HEK293 (cell line): ENCODE measurements around the gene DSN1.

Experiments used
- BCL11A ChIP-seq: fragments of 450-650 bp; formaldehyde crosslinking; IDR thresholded peaks from 2 replicates; pipeline ENCODE4 v1.5.1; 2016; ENCODE audit warnings: low read depth, missing biosample characterization, missing genetic modification characterization
- FEZF1 ChIP-seq: fragments of 450-650 bp; formaldehyde crosslinking; IDR thresholded peaks from 2 replicates; pipeline ENCODE4 v1.5.1; 2016; ENCODE audit warnings: missing biosample characterization, missing genetic modification characterization
- GLI2 ChIP-seq: fragments of 450-650 bp; formaldehyde crosslinking; IDR thresholded peaks from 2 replicates; pipeline ENCODE4; 2017; ENCODE audit warnings: missing biosample characterization, missing genetic modification characterization, low read depth, borderline replicate concordance
- GLI4 ChIP-seq: fragments of 450-650 bp; formaldehyde crosslinking; IDR thresholded peaks from 2 replicates; pipeline ENCODE4 v1.5.1; 2016; ENCODE audit warnings: missing biosample characterization, missing genetic modification characterization
- GLIS1 ChIP-seq: fragments of 450-650 bp; formaldehyde crosslinking; IDR thresholded peaks from 2 replicates; pipeline ENCODE4 v1.5.1; 2016; ENCODE audit warnings: missing biosample characterization, missing genetic modification characterization
- KLF10 ChIP-seq: fragments of 450-650 bp; IDR thresholded peaks from 2 replicates; pipeline ENCODE4 v1.5.1; 2018; ENCODE audit warnings: missing biosample characterization, mild to moderate bottlenecking, missing genetic modification characterization
- KLF7 ChIP-seq: fragments of 450-650 bp; formaldehyde crosslinking; IDR thresholded peaks from 2 replicates; pipeline ENCODE4 v1.5.1; 2016; ENCODE audit warnings: missing biosample characterization, missing genetic modification characterization, borderline replicate concordance
- KLF9 ChIP-seq: fragments of 450-650 bp; formaldehyde crosslinking; IDR thresholded peaks from 2 replicates; pipeline ENCODE4 v1.5.1; 2016; ENCODE audit warnings: missing biosample characterization, missing genetic modification characterization, low read depth
- OVOL3 ChIP-seq: fragments of 450-650 bp; formaldehyde crosslinking; IDR thresholded peaks from 2 replicates; pipeline ENCODE4 v1.5.1; 2016; ENCODE audit warnings: missing biosample characterization, missing genetic modification characterization
- PRDM1 ChIP-seq: fragments of 450-650 bp; formaldehyde crosslinking; IDR thresholded peaks from 2 replicates; pipeline ENCODE4; 2016; ENCODE audit warnings: missing biosample characterization, missing genetic modification characterization
- SP3 ChIP-seq: fragments of 450-650 bp; formaldehyde crosslinking; IDR thresholded peaks from 2 replicates; pipeline ENCODE4 v1.5.1; 2016; ENCODE audit warnings: missing biosample characterization, missing genetic modification characterization
- YY1 ChIP-seq: fragments of 450-650 bp; formaldehyde crosslinking; IDR thresholded peaks from 2 replicates; pipeline ENCODE4 v1.5.1; 2018; ENCODE audit warnings: missing biosample characterization, missing genetic modification characterization
- ZBTB48 ChIP-seq: fragments of 450-650 bp; formaldehyde crosslinking; IDR thresholded peaks from 2 replicates; pipeline ENCODE4 v1.5.1; 2016; ENCODE audit warnings: missing biosample characterization, missing genetic modification characterization
- ZBTB7A ChIP-seq: fragments of 450-650 bp; formaldehyde crosslinking; IDR thresholded peaks from 2 replicates; pipeline ENCODE4 v1.5.1; 2016; ENCODE audit warnings: low read depth, missing biosample characterization, missing genetic modification characterization
- ZIC2 ChIP-seq: fragments of 450-650 bp; formaldehyde crosslinking; IDR thresholded peaks from 2 replicates; pipeline ENCODE4 v1.5.1; 2016; ENCODE audit warnings: missing biosample characterization, missing genetic modification characterization
- ZNF114 ChIP-seq: fragments of 450-650 bp; formaldehyde crosslinking; IDR thresholded peaks from 2 replicates; pipeline ENCODE4 v1.5.0; 2017; ENCODE audit warnings: missing biosample characterization, missing genetic modification characterization
- ZNF138 ChIP-seq: fragments of 450-650 bp; formaldehyde crosslinking; IDR thresholded peaks from 2 replicates; pipeline ENCODE4 v1.5.1; 2016; ENCODE audit warnings: missing biosample characterization, missing genetic modification characterization, borderline replicate concordance
- ZNF140 ChIP-seq: fragments of 450-650 bp; formaldehyde crosslinking; IDR thresholded peaks from 2 replicates; pipeline ENCODE4 v1.5.1; 2016; ENCODE audit warnings: missing biosample characterization, missing genetic modification characterization
- ZNF157 ChIP-seq: fragments of 450-650 bp; formaldehyde crosslinking; IDR thresholded peaks from 2 replicates; pipeline ENCODE4 v1.5.1; 2016; ENCODE audit warnings: missing biosample characterization, missing genetic modification characterization
- ZNF169 ChIP-seq: fragments of 450-650 bp; formaldehyde crosslinking; IDR thresholded peaks from 2 replicates; pipeline ENCODE4 v1.5.1; 2016; ENCODE audit warnings: missing biosample characterization, missing genetic modification characterization
- ZNF174 ChIP-seq: fragments of 450-650 bp; formaldehyde crosslinking; IDR thresholded peaks from 2 replicates; pipeline ENCODE4 v1.5.0; 2017; ENCODE audit warnings: missing biosample characterization, mild to moderate bottlenecking, missing genetic modification characterization
- ZNF2 ChIP-seq: fragments of 450-650 bp; formaldehyde crosslinking; IDR thresholded peaks from 2 replicates; pipeline ENCODE4 v1.5.1; 2016; ENCODE audit warnings: missing biosample characterization, missing genetic modification characterization
- ZNF24 ChIP-seq: fragments of 450-650 bp; formaldehyde crosslinking; IDR thresholded peaks from 2 replicates; pipeline ENCODE4 v1.5.1; 2016; ENCODE audit warnings: missing biosample characterization, missing genetic modification characterization
- ZNF302 ChIP-seq: fragments of 450-650 bp; formaldehyde crosslinking; IDR thresholded peaks from 2 replicates; pipeline ENCODE4 v1.5.1; 2016; ENCODE audit warnings: missing biosample characterization, missing genetic modification characterization, low read depth
- ZNF549 ChIP-seq: fragments of 450-650 bp; IDR thresholded peaks from 2 replicates; pipeline ENCODE4 v1.5.1; 2018; ENCODE audit warnings: missing biosample characterization, missing genetic modification characterization, mild to moderate bottlenecking, inconsistent platforms, moderate library complexity
- ZNF585B ChIP-seq: fragments of 450-650 bp; formaldehyde crosslinking; IDR thresholded peaks from 2 replicates; pipeline ENCODE4 v1.5.1; 2016; ENCODE audit warnings: missing biosample characterization, missing genetic modification characterization
- ZNF621 ChIP-seq: fragments of 450-650 bp; formaldehyde crosslinking; IDR thresholded peaks from 2 replicates; pipeline ENCODE4 v1.5.1; 2017; ENCODE audit warnings: missing biosample characterization, missing genetic modification characterization
- ZNF629 ChIP-seq: fragments of 450-650 bp; formaldehyde crosslinking; IDR thresholded peaks from 2 replicates; pipeline ENCODE4 v1.5.1; 2017; ENCODE audit warnings: missing biosample characterization, missing genetic modification characterization
- ZNF664 ChIP-seq: fragments of 450-650 bp; formaldehyde crosslinking; IDR thresholded peaks from 2 replicates; pipeline ENCODE4 v1.5.1; 2016; ENCODE audit warnings: missing biosample characterization, missing genetic modification characterization
- ZNF670 ChIP-seq: fragments of 450-650 bp; formaldehyde crosslinking; IDR thresholded peaks from 2 replicates; pipeline ENCODE4 v1.5.1; 2016; ENCODE audit warnings: missing biosample characterization, missing genetic modification characterization, low read depth
- ZNF785 ChIP-seq: fragments of 450-650 bp; formaldehyde crosslinking; IDR thresholded peaks from 2 replicates; pipeline ENCODE4 v1.5.1; 2016; ENCODE audit warnings: missing biosample characterization, missing genetic modification characterization
- ZSCAN23 ChIP-seq: fragments of 450-650 bp; formaldehyde crosslinking; IDR thresholded peaks from 2 replicates; pipeline ENCODE4 v1.5.1; 2016; ENCODE audit warnings: missing biosample characterization, missing genetic modification characterization
- ZSCAN30 ChIP-seq: fragments of 450-650 bp; IDR thresholded peaks from 2 replicates; pipeline ENCODE4 v1.5.1; 2018; ENCODE audit warnings: missing biosample characterization, mild to moderate bottlenecking, missing genetic modification characterization, moderate library complexity
- ZXDB ChIP-seq: fragments of 450-650 bp; formaldehyde crosslinking; IDR thresholded peaks from 2 replicates; pipeline ENCODE4 v1.5.1; 2016; ENCODE audit warnings: missing biosample characterization, missing genetic modification characterization
- TF ChIP-seq, protein P1 (sequence below): fragments of 450-650 bp; IDR thresholded peaks from 2 replicates; pipeline ENCODE4 v1.5.1; 2018; ENCODE audit warnings: missing biosample characterization, mild to moderate bottlenecking, missing genetic modification characterization
- TF ChIP-seq, protein P2 (sequence below): fragments of 450-650 bp; formaldehyde crosslinking; IDR thresholded peaks from 2 replicates; pipeline ENCODE4 v1.5.1; 2016; ENCODE audit warnings: missing biosample characterization, missing genetic modification characterization
- TF ChIP-seq, protein P3 (sequence below): fragments of 450-650 bp; formaldehyde crosslinking; IDR thresholded peaks from 2 replicates; pipeline ENCODE4 v1.5.1; 2017; ENCODE audit warnings: missing biosample characterization, missing genetic modification characterization
- TF ChIP-seq, protein P4 (sequence below): fragments of 450-650 bp; formaldehyde crosslinking; IDR thresholded peaks from 2 replicates; pipeline ENCODE4 v1.5.1; 2016; ENCODE audit warnings: missing biosample characterization, missing genetic modification characterization, low read depth

DSN1 gene

DNA sequence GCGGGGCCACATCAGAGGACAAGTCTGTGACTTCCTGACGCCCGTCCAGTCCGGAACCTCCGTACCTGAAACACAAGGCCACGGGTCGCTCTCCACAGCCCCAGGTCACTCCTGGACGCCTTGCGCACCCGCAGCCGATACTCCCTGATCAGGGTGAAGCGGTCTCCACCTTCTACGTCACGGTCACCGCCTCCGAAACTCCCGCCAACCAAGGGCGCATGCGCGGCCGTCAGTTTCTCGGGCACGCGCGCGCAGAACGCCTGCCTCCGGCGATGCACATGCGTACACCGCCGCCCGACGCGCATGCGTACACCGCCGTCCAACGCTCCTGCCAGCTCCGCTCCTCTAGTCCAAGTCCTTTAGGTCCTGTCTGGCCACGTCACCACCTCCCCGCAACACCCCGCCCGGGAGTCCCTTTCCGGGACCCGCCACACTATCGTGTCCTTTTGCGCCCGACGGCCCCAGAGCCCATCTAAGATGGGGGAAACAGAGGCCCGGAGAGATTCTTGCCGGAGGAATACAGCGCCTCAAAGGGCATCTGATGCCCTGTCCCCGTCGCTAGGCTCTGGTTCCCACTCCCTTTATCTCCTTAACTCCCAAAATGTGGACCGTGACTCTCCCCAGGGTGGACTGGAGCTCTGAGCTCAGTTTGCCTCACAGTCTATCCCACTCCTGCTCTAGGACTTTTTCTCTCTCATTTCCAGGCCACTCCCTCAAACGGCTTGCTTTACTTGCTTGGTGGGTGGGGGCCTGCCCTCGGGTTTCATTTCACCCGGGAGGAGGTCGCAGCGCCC is at the start of gene DSN1 (continued):
- TF ChIP-seq ZNF2 (tag by site-specific recombination) (peak; percentile 75), BCL11A (tag by site-specific recombination) (no peak), ZNF140 (tag by site-specific recombination) (no peak), ZXDB (peak; percentile 45), ZNF664 (tag by site-specific recombination) (no peak), ZNF585B (tag by site-specific recombination) (no peak), ZNF785 (tag by site-specific recombination) (no peak), GLIS1 (tag by site-specific recombination) (peak; percentile 53), OVOL3 (no peak), KLF10 (tag by site-specific recombination) (peak; percentile 23; the same call in 1 of the 2 replicates), ZBTB7A (tag by site-specific recombination) (no peak), ZSCAN30 (tag by site-specific recombination) (peak; percentile 69; the same call in 1 of the 2 replicates), PRDM1 (tag by site-specific recombination) (0 out of 2 replicates have a peak, but pooled peaks have one; percentile 37), FEZF1 (tag by site-specific recombination) (no peak), ZNF169 (tag by site-specific recombination) (no peak), ZBTB48 (tag by site-specific recombination) (peak; percentile 89), ZNF629 (tag by site-specific recombination) (peak; percentile 96), KLF7 (tag by site-specific recombination) (0 out of 2 replicates have a peak, but pooled peaks have one; percentile 40), ZNF549 (no peak), ZNF670 (no peak), YY1 (tag by site-specific recombination) (no peak; the same call in 1 of the 2 replicates), ZNF114 (tag by site-specific recombination) (no peak), ZNF138 (tag by site-specific recombination) (no peak), KLF9 (tag by site-specific recombination) (peak; percentile 77), ZNF157 (tag by site-specific recombination) (no peak), ZNF174 (tag by site-specific recombination) (no peak), ZSCAN23 (0 out of 2 replicates have a peak, but pooled peaks have one; percentile 23), GLI2 (tag by site-specific recombination) (no peak), ZIC2 (no peak), GLI4 (no peak), SP3 (tag by site-specific recombination) (peak; percentile 61), ZNF302 (no peak), ZNF24 (tag by site-specific recombination) (no peak), ZNF621 (tag by site-specific recombination) (no peak)
- TF ChIP-seq, protein P1, sequence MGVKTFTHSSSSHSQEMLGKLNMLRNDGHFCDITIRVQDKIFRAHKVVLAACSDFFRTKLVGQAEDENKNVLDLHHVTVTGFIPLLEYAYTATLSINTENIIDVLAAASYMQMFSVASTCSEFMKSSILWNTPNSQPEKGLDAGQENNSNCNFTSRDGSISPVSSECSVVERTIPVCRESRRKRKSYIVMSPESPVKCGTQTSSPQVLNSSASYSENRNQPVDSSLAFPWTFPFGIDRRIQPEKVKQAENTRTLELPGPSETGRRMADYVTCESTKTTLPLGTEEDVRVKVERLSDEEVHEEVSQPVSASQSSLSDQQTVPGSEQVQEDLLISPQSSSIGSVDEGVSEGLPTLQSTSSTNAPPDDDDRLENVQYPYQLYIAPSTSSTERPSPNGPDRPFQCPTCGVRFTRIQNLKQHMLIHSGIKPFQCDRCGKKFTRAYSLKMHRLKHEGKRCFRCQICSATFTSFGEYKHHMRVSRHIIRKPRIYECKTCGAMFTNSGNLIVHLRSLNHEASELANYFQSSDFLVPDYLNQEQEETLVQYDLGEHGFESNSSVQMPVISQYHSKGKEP (tag by site-specific recombination) = no peak
- TF ChIP-seq, protein P2, sequence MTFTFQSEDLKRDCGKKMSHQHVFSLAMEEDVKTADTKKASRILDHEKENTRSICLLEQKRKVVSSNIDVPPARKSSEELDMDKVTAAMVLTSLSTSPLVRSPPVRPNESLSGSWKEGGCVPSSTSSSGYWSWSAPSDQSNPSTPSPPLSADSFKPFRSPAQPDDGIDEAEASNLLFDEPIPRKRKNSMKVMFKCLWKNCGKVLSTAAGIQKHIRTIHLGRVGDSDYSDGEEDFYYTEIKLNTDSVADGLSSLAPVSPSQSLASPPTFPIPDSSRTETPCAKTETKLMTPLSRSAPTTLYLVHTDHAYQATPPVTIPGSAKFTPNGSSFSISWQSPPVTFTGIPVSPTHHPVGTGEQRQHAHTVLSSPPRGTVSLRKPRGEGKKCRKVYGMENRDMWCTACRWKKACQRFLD (tag by site-specific recombination) = no peak
- TF ChIP-seq, protein P3, sequence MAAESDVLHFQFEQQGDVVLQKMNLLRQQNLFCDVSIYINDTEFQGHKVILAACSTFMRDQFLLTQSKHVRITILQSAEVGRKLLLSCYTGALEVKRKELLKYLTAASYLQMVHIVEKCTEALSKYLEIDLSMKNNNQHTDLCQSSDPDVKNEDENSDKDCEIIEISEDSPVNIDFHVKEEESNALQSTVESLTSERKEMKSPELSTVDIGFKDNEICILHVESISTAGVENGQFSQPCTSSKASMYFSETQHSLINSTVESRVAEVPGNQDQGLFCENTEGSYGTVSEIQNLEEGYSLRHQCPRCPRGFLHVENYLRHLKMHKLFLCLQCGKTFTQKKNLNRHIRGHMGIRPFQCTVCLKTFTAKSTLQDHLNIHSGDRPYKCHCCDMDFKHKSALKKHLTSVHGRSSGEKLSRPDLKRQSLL (tag by site-specific recombination) = no peak
- TF ChIP-seq, protein P4, sequence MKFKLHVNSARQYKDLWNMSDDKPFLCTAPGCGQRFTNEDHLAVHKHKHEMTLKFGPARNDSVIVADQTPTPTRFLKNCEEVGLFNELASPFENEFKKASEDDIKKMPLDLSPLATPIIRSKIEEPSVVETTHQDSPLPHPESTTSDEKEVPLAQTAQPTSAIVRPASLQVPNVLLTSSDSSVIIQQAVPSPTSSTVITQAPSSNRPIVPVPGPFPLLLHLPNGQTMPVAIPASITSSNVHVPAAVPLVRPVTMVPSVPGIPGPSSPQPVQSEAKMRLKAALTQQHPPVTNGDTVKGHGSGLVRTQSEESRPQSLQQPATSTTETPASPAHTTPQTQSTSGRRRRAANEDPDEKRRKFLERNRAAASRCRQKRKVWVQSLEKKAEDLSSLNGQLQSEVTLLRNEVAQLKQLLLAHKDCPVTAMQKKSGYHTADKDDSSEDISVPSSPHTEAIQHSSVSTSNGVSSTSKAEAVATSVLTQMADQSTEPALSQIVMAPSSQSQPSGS (tag by site-specific recombination) = no peak
